ACC112 (cell line): ENCODE results near the gene PSG5.
A peak's percentile ranks its signal among the peaks of the same experiment; 100 is the strongest.
"Not testable (repeated sequence)": the region's sequence is repeated elsewhere in the genome, so short reads cannot be mapped to it uniquely, and the experiment has no call there.

Experiments used
- H2AFZ ChIP-seq: fragments of 200-600 bp; sonication (generic); one replicate; pipeline ENCODE4 v1.6.0; 2017; ENCODE audit warnings: antibody characterized with exemption, low read length; ENCODE audit not compliant: unreplicated experiment
- H3K27ac ChIP-seq: fragments of 200-600 bp; sonication (generic); 2 replicates; pipeline ENCODE4 v1.5.1; 2014; ENCODE audit warnings: low read depth, mild to moderate bottlenecking, antibody characterized with exemption, low read length, moderate library complexity
- H3K27me3 ChIP-seq: fragments of 200-600 bp; sonication (generic); 2 replicates; pipeline ENCODE4 v1.6.1; 2014; ENCODE audit warnings: mild to moderate bottlenecking, antibody characterized with exemption, low read length, moderate library complexity, mixed read lengths; ENCODE audit not compliant: insufficient read depth
- H3K36me3 ChIP-seq: fragments of 200-600 bp; sonication (generic); 2 replicates; pipeline ENCODE4 v1.6.1; 2016; ENCODE audit warnings: mild to moderate bottlenecking, antibody characterized with exemption, low read length, moderate library complexity, mixed read lengths; ENCODE audit not compliant: insufficient read depth
- H3K4me1 ChIP-seq: fragments of 200-600 bp; sonication (generic); one replicate; pipeline ENCODE4 v1.6.1; 2016; ENCODE audit warnings: low read length, mixed read lengths; ENCODE audit not compliant: insufficient read depth, unreplicated experiment, control insufficient read depth
- H3K4me3 ChIP-seq: fragments of 200-600 bp; sonication (generic); 2 replicates; pipeline ENCODE4 v1.5.1; 2014; ENCODE audit warnings: mild to moderate bottlenecking, low read depth, low read length
- H3K79me2 ChIP-seq: fragments of 200-600 bp; sonication (generic); one replicate; pipeline ENCODE4 v1.6.0; 2016; ENCODE audit warnings: low read length; ENCODE audit not compliant: control insufficient read depth, unreplicated experiment, insufficient read depth

Gene PSG5

GRCh38 chr19:43131281-43131842, 55.0 kb downstream of the PSG5 start:
- not testable (repeated sequence) for H3K36me3 ChIP-seq, H2AFZ ChIP-seq, H3K27me3 ChIP-seq, H3K4me3 ChIP-seq, H3K27ac ChIP-seq, H3K79me2 ChIP-seq
- H3K4me1 ChIP-seq = peaks cover 12% of the 10 kb centered on the region

- not testable (repeated sequence) for H3K27ac ChIP-seq, H3K79me2 ChIP-seq, H2AFZ ChIP-seq, H3K36me3 ChIP-seq, H3K4me3 ChIP-seq, H3K27me3 ChIP-seq
- peaks cover 12% of the 10 kb centered on the region for H3K4me1 ChIP-seq
These were observed 57.1 kb downstream of the PSG5 start for GRCh38 chr19:43129197-43129596.

- H2AFZ ChIP-seq, H3K36me3 ChIP-seq, H3K4me3 ChIP-seq, H3K27me3 ChIP-seq, H3K79me2 ChIP-seq: not testable (repeated sequence)
- H3K27ac ChIP-seq = peak overlapping the region; percentile 51
- peaks cover 12% of the 10 kb centered on the region for H3K4me1 ChIP-seq
These were observed 59.0 kb downstream of the PSG5 start for GRCh38 chr19:43127336-43127735.

- H3K36me3 ChIP-seq = no peaks in the 10 kb centered on the region
- no peak overlapping the region for H3K4me3 ChIP-seq
- H3K79me2 ChIP-seq = no peaks in the 10 kb centered on the region
- no peak overlapping the region for H2AFZ ChIP-seq
- H3K27ac ChIP-seq = peak overlapping the region; percentile 51
- H3K27me3 ChIP-seq = no peaks in the 10 kb centered on the region
- H3K4me1 ChIP-seq = peaks cover 12% of the 10 kb centered on the region
These were observed 59.6 kb downstream of the PSG5 start for GRCh38 chr19:43126720-43127119.

- H3K79me2 ChIP-seq = no peaks in the 10 kb centered on the region
- no peaks in the 10 kb centered on the region for H3K27me3 ChIP-seq
- no peak overlapping the region for H3K4me3 ChIP-seq
- H2AFZ ChIP-seq = no peak overlapping the region
- H3K36me3 ChIP-seq = no peaks in the 10 kb centered on the region
- H3K27ac ChIP-seq = no peak overlapping the region
- peaks cover 28% of the 10 kb centered on the region for H3K4me1 ChIP-seq
These were observed 62.0 kb downstream of the PSG5 start for GRCh38 chr19:43124360-43124759.

- not testable (repeated sequence) for H3K27me3 ChIP-seq, H3K79me2 ChIP-seq, H3K4me3 ChIP-seq, H3K36me3 ChIP-seq, H2AFZ ChIP-seq
- H3K27ac ChIP-seq = peak overlapping the region; percentile 82
- H3K4me1 ChIP-seq = peaks cover 16% of the 10 kb centered on the region
These were observed 65.8 kb downstream of the PSG5 start for GRCh38 chr19:43120433-43121026.

GRCh38 chr19:43119526-43119925, 66.8 kb downstream of the PSG5 start:
- H2AFZ ChIP-seq, H3K79me2 ChIP-seq, H3K36me3 ChIP-seq, H3K27me3 ChIP-seq, H3K4me3 ChIP-seq: not testable (repeated sequence)
- peaks cover 16% of the 10 kb centered on the region for H3K4me1 ChIP-seq
- H3K27ac ChIP-seq = peak overlapping the region; percentile 82
